Ascending aorta (tissue), 2 donors: ENCODE data around the gene DVL3. TPM values are rescaled to one million over a fixed set of nuclear protein-coding genes. Genes with fewer than 3 reads are reported as not detected.

Source experiments
- DNase-seq, 2 donors: peaks; one replicate each; pipeline ENCODE4 v3.0.0-alpha.2; 2019; ENCODE audit warnings: low spot score in 2 of 2
- H3K27ac ChIP-seq, 2 donors: fragments of 200-600 bp; sonication (generic); one replicate each; pipeline ENCODE4 v1.5.1; 2016 to 2017; ENCODE audit warnings: mild to moderate bottlenecking in 1 of 2
- H3K27me3 ChIP-seq: fragments of 200-600 bp; sonication (generic); one replicate; pipeline ENCODE4 v1.5.1; 2017
- H3K36me3 ChIP-seq, 2 donors: fragments of 200-600 bp; sonication (generic); one replicate each; pipeline ENCODE4 v1.5.1; 2016
- H3K4me1 ChIP-seq, 2 donors: fragments of 200-600 bp; sonication (generic); one replicate each; pipeline ENCODE4 v1.5.1; 2016 to 2017; ENCODE audit warnings: mild to moderate bottlenecking in 1 of 2
- H3K4me3 ChIP-seq, 2 donors: fragments of 200-600 bp; sonication (generic); one replicate each; pipeline ENCODE4 v1.5.1; 2016 to 2017; ENCODE audit warnings: mild to moderate bottlenecking in 1 of 2
- H3K9me3 ChIP-seq, 2 donors: fragments of 200-600 bp; sonication (generic); one replicate each; pipeline ENCODE4 v1.5.1; 2016
- intact Hi-C: fragments of 100-400 bp; cut with DNase I; formaldehyde crosslinking; loops from one replicate; pipeline ENCODE4 v1.15.1; 2023
- total RNA-seq: library from RNA; depleted of rRNA; stranded (reverse); fragments of >200 nt; gene quantifications from one replicate; pipeline ENCODE4 v1.1.0, GENCODE V29; 2016
- TF ChIP-seq, protein P1 (sequence below), 3 experiments: fragments of 200-600 bp in 2 of 3; fragments of 450-650 bp in 1 of 3; sonication (generic) in 2 of 3; IDR thresholded peaks; one replicate each; pipeline ENCODE4 v1.5.1; 2016 to 2019; ENCODE audit warnings: antibody characterized with exemption in 3 of 3, mild to moderate bottlenecking in 1 of 3, moderate library complexity in 1 of 3

The DVL3 gene
- total RNA-seq, 1 donor from 2014 or later, result 36.6 TPM

DNA sequence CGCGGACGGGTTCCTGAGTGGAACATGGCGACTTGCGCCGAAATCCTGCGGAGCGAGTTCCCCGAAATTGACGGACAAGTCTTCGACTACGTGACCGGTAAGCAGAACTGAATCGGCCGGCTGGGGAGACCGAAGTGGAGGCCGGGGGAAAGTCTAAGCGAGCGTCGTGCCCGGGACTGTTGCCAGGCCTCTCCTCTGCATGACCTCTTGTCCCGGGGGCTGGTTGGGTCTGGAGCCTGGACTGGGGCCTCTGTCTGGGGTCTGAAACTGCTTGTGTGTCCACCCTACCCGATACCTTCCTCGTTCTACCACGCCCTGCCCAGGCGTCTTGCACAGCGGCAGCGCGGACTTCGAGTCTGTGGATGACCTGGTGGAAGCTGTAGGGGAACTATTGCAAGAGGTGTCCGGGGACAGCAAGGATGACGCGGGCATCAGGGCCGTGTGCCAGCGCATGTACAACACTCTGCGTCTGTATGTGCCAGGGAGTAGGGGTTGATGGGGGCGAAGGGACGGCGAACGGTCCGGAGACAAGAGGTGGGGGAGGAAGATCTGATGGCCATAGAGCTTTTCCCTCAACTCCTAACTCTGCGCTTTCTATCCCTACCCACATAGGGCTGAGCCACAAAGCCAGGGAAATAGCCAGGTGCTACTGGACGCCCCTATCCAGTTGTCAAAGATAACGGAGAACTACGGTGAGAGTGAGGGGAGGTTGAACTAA is 31.2 kb downstream of the DVL3 start, which contains the start of gene ABCF3:
Gene ABCF3, plus strand, starts transcription at position 16 of the 718 bp plus-strand sequence. Its CDS starts 9 bp downstream, at position 25.
- H3K27ac ChIP-seq, result peak within 1 kb of the TSS; percentile 87 to 93
- peaks cover 58 to 66% of the 10 kb centered on the region in 2 donors for H3K36me3 ChIP-seq
- H3K4me3 ChIP-seq, result peak within 1 kb of the TSS; percentile 91 to 97
- intact Hi-C loops, result loop anchor here (1.0 to 5.0 kb wide), 6 partner anchors 10 to 176 kb away; partner anchors contain the start of genes ABCC5, CLCN2, EEF1AKMT4 and FAM131A
- H3K4me1 ChIP-seq, result peaks cover 0 to 16% of the 10 kb centered on the region in 2 donors
- DNase-seq, result peak in 1 of 2 donors; percentile 80
- no peaks in the 10 kb centered on the region for H3K27me3 ChIP-seq
- TF ChIP-seq, protein P1, sequence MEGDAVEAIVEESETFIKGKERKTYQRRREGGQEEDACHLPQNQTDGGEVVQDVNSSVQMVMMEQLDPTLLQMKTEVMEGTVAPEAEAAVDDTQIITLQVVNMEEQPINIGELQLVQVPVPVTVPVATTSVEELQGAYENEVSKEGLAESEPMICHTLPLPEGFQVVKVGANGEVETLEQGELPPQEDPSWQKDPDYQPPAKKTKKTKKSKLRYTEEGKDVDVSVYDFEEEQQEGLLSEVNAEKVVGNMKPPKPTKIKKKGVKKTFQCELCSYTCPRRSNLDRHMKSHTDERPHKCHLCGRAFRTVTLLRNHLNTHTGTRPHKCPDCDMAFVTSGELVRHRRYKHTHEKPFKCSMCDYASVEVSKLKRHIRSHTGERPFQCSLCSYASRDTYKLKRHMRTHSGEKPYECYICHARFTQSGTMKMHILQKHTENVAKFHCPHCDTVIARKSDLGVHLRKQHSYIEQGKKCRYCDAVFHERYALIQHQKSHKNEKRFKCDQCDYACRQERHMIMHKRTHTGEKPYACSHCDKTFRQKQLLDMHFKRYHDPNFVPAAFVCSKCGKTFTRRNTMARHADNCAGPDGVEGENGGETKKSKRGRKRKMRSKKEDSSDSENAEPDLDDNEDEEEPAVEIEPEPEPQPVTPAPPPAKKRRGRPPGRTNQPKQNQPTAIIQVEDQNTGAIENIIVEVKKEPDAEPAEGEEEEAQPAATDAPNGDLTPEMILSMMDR (IDR thresholded peaks at IDR 0.05), result no peak
- no peaks in the 10 kb centered on the region for H3K9me3 ChIP-seq

GRCh38 chr3:184186902-184187207 is 31.7 kb downstream of the DVL3 start:
- Histone ChIP-seq H3K4me1 (peaks cover 0 to 16% of the 10 kb centered on the region in 2 donors), H3K27me3 (no peaks in the 10 kb centered on the region), H3K9me3 (no peaks in the 10 kb centered on the region), H3K4me3 (peak overlapping the region; percentile 91 to 97), H3K36me3 (peaks cover 58 to 66% of the 10 kb centered on the region in 2 donors), H3K27ac (peak overlapping the region; percentile 87 to 93)
- intact Hi-C loops, result loop anchor here (1.0 to 5.0 kb wide), 6 partner anchors 11 to 175 kb away; partner anchors contain the start of genes ABCC5, CLCN2, EEF1AKMT4 and FAM131A
- no peak for DNase-seq
- TF ChIP-seq, protein P1 (IDR thresholded peaks at IDR 0.05), result no peak

GRCh38 chr3:184188080-184188479 is 32.9 kb downstream of the DVL3 start:
- intact Hi-C loops, result loop anchor here (5.0 kb wide), 3 partner anchors 149 to 174 kb away; partner anchors contain the start of genes ABCC5, CLCN2, FAM131A and POLR2H
- Histone ChIP-seq H3K9me3 (no peaks in the 10 kb centered on the region), H3K27me3 (no peaks in the 10 kb centered on the region), H3K4me3 (no peak overlapping the region), H3K27ac (no peak overlapping the region), H3K4me1 (peaks cover 0 to 16% of the 10 kb centered on the region in 2 donors), H3K36me3 (peaks cover 59 to 66% of the 10 kb centered on the region in 2 donors)
- DNase-seq, result no peak
- TF ChIP-seq, protein P1 (IDR thresholded peaks at IDR 0.05), result no peak

GRCh38 chr3:184189421-184189820 is 34.2 kb downstream of the DVL3 start:
- no peak overlapping the region for H3K27ac ChIP-seq
- H3K4me1 ChIP-seq, result peaks cover 0 to 16% of the 10 kb centered on the region in 2 donors
- intact Hi-C loops, result loop anchor here (5.0 kb wide), 3 partner anchors 148 to 173 kb away; partner anchors contain the start of genes ABCC5, CLCN2, FAM131A and POLR2H
- no peak for DNase-seq
- TF ChIP-seq, protein P1 (IDR thresholded peaks at IDR 0.05), result no peak
- H3K9me3 ChIP-seq, result no peaks in the 10 kb centered on the region
- H3K27me3 ChIP-seq, result no peaks in the 10 kb centered on the region
- H3K36me3 ChIP-seq, result peaks cover 59 to 69% of the 10 kb centered on the region in 2 donors
- no peak overlapping the region for H3K4me3 ChIP-seq

- Histone ChIP-seq H3K4me3 (no peak overlapping the region), H3K27me3 (no peaks in the 10 kb centered on the region), H3K36me3 (peaks cover 75 to 84% of the 10 kb centered on the region in 2 donors), H3K4me1 (no peaks in the 10 kb centered on the region), H3K9me3 (no peaks in the 10 kb centered on the region), H3K27ac (no peak overlapping the region)
- TF ChIP-seq, protein P1 (IDR thresholded peaks at IDR 0.05), result no peak
- intact Hi-C loops, result no loop called here
- DNase-seq, result no peak
Observed at GRCh38 chr3:184192889-184193288, 37.7 kb downstream of the DVL3 start.
